ENCODE results near the gene CLTRN. TPM values are rescaled to one million over a fixed set of nuclear protein-coding genes. Genes with fewer than 3 reads are reported as not detected.

CLTRN gene
- total RNA-seq, 3 donors from 2014 or later = 0.16 TPM; not detected in 2

DNA sequence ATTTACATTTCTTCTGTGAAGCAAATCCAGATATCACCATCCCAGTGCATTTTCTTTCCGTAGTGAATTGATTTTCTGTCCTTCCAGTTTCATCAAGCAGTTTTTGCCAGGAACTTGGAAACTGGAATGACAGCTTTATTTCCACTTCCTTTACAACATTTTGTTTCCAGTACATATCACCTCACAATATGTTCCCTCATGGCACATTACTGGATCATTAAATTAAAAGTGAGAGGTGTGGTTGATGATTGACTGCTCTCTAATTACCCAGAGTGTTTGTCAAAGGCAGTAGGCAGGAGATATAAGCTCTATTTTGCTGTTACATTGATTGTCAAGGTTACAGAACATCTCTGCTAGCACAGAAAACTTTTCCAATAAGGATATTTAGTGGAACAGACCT, 41.6 kb downstream of the CLTRN start:
- no peak for ATAC-seq
- no peaks in the 10 kb centered on the region for H3K9me3 Mint-ChIP-seq
- H3K36me3 Mint-ChIP-seq (ENCODE audit: insufficient read depth) = no peaks in the 10 kb centered on the region
- no peak overlapping the region for H3K4me3 Mint-ChIP-seq
- H3K4me1 Mint-ChIP-seq (ENCODE audit: low read depth) = no peaks in the 10 kb centered on the region
- no peaks in the 10 kb centered on the region for H3K27me3 Mint-ChIP-seq (ENCODE audit: low read depth)
- DNase-seq = no peak

DNA sequence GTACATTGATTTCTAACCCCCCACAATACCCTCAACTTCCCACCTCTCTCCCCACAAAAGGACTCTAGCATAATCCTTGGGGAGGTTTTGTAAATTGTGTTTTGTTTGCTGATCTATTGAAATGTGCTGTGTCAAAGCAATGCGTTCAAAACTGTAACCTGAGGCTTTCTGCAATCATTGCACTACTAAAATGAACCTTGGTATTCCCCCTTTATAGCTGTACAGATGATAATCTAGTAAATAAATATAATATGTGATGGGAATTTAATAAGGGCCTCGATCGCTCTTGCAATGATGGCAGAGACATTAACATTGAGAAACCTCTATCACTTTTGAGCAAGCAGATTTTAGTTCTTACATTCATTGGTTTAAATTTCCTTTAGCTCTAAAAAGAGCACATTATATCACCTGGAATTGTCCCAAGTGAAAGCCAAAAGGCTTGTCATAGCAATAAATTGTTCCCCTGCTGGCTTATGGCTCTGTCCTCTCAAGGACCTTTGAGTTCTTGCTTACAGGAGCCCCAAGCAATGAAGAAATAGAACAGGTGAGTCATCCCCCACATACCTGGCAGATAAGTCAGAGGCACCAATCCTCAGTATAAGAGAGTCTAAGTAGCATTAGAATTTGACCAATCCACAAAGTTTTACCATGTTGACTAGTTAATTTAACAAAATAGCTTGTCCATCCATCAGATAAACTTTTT, 45.4 kb downstream of the CLTRN start:
- Mint-ChIP-seq H3K27me3 (ENCODE audit: low read depth) (no peaks in the 10 kb centered on the region), H3K9me3 (no peaks in the 10 kb centered on the region), H3K4me3 (no peak overlapping the region), H3K4me1 (ENCODE audit: low read depth) (no peaks in the 10 kb centered on the region), H3K36me3 (ENCODE audit: insufficient read depth) (no peaks in the 10 kb centered on the region)
- ATAC-seq (no peak), DNase-seq (no peak)

DNA sequence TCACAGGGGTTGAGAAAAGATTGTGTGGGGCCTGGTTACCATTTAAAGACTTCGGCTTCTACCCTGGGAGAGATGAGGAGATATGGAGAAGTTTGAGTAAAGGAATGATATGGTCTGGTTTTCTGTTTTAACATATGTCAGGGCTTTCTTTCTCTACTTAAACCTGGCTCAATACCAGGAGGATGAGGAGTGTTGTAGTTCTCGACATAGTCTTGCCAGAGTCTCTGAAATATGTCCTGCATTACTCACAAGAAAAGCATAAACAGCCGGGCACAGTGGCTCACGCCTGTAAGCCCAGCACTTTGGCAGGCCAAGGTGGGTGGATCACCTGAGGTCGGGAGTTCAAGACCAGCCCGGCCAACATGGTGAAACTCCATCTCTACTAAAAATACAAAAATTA, 47.5 kb downstream of the CLTRN start:
- Mint-ChIP-seq H3K4me1 (ENCODE audit: low read depth) (no peaks in the 10 kb centered on the region), H3K36me3 (ENCODE audit: insufficient read depth) (no peaks in the 10 kb centered on the region), H3K9me3 (no peaks in the 10 kb centered on the region), H3K4me3 (no peak overlapping the region), H3K27me3 (ENCODE audit: low read depth) (no peaks in the 10 kb centered on the region)
- no peak for ATAC-seq
- no peak for DNase-seq

DNA sequence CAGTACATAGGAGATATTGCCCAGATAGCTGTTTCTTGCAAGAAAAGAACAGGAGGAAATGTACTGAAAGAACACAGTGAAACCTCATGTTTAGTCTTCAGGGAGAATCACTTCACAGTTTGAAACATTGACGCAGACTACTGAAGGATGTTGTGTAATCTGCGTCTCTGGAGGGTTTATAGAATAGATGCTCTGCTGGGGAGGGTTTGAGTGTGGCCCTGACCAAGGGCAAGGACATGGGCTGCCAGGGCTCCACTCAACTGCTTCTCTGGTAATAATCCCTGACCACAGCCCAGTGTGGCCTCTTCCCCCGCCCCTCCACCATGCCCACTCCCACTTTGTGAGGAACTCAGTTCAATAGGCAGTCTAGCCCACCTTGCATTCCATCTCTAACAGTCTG, 48.1 kb downstream of the CLTRN start:
- ATAC-seq (no peak), DNase-seq (no peak)
- Mint-ChIP-seq H3K4me3 (no peak overlapping the region), H3K9me3 (no peaks in the 10 kb centered on the region), H3K4me1 (ENCODE audit: low read depth) (no peaks in the 10 kb centered on the region), H3K27me3 (ENCODE audit: low read depth) (no peaks in the 10 kb centered on the region), H3K36me3 (ENCODE audit: insufficient read depth) (no peaks in the 10 kb centered on the region)

DNA sequence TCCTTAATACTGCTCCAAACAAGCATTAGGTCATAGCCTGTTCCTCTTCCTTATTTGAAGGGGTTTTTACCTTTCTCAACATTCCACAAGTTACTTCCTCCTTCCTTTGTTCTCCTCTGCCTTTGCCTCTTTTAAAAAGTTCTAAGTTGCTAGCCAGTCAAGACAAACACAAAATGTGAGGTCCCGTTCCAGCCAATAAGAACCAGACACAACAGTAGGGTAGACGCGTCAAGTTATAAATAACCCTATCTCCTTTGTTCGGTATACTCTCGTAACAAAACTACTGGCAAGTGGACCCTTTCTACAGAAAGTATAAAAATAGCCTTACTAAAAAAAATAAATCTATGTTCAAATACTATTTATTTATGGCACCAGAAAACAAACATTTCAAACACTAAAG, 57.5 kb downstream of the CLTRN start:
- H3K9me3 Mint-ChIP-seq = no peaks in the 10 kb centered on the region
- no peaks in the 10 kb centered on the region for H3K4me1 Mint-ChIP-seq (ENCODE audit: low read depth)
- H3K36me3 Mint-ChIP-seq (ENCODE audit: insufficient read depth) = no peaks in the 10 kb centered on the region
- H3K27me3 Mint-ChIP-seq (ENCODE audit: low read depth) = peaks cover 2% of the 10 kb centered on the region
- ATAC-seq (no peak), DNase-seq (no peak)
- no peak overlapping the region for H3K4me3 Mint-ChIP-seq

DNA sequence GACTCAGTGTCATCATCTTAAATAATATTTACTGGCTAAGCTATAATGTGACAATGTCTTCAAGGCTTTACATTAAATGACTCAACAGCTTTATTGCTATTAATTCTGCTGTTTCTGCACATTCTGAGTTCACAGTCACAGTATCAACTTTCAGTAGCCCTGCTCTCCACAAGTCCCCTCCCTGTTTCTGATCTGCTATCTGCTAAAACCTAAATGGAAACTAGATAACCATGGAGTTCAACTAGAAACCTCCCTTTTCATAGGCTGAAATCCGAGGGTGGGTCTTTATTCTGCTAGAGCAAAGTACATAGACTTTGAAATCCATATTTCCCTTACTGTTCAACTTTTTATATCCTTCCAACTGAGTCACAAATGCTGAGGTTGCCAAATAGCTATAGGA, 58.5 kb downstream of the CLTRN start:
- H3K9me3 Mint-ChIP-seq = no peaks in the 10 kb centered on the region
- ATAC-seq (no peak), DNase-seq (no peak)
- no peaks in the 10 kb centered on the region for H3K36me3 Mint-ChIP-seq (ENCODE audit: insufficient read depth)
- no peak overlapping the region for H3K4me3 Mint-ChIP-seq
- H3K4me1 Mint-ChIP-seq (ENCODE audit: low read depth) = no peaks in the 10 kb centered on the region
- peaks cover 2% of the 10 kb centered on the region for H3K27me3 Mint-ChIP-seq (ENCODE audit: low read depth)

DNA sequence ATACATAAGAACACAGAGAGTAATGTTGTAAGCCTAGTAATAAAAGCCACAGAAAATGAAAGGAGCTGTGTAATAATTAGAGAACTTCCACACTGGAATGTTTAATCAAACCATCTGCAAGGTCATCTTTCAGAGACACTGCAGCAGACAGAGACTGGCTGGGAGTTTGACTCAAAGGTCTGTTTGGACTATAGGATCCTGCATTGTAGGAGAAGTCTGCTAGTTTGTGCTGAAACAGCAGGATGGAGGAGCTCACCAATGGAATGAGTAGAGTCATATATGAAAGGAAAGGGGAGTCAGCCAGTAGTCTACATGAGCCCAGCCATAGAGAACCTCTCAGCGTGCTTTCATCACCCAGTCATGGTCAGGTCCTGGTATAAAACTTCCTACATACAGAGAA, 59.4 kb downstream of the CLTRN start:
- Mint-ChIP-seq H3K4me3 (no peak overlapping the region), H3K27me3 (ENCODE audit: low read depth) (peaks cover 5% of the 10 kb centered on the region), H3K9me3 (no peaks in the 10 kb centered on the region), H3K4me1 (ENCODE audit: low read depth) (no peaks in the 10 kb centered on the region), H3K36me3 (ENCODE audit: insufficient read depth) (no peaks in the 10 kb centered on the region)
- DNase-seq (no peak), ATAC-seq (no peak)

DNA sequence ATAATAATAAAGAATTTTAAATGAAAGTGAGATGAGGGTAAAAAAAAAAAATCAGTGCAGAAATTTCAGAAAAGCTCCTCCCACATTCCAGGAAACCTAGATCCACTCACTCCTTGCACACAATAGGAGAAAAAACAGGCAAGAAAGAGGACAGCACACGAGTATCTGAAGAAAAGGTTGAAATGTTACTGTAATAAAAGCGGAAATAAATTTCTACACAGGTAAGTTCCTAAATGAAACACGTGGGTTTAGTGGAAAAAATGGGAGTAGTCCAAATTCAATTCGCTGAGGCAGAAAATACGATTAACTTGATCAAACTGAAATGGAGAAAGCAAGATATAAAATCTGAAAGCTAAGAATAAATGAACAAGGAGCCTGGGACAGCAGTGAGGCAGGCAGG, 61.8 kb downstream of the CLTRN start:
- DNase-seq (no peak), ATAC-seq (no peak)
- Mint-ChIP-seq H3K9me3 (no peaks in the 10 kb centered on the region), H3K4me1 (ENCODE audit: low read depth) (no peaks in the 10 kb centered on the region), H3K4me3 (no peak overlapping the region), H3K27me3 (ENCODE audit: low read depth) (peaks cover 5% of the 10 kb centered on the region), H3K36me3 (ENCODE audit: insufficient read depth) (no peaks in the 10 kb centered on the region)

DNA sequence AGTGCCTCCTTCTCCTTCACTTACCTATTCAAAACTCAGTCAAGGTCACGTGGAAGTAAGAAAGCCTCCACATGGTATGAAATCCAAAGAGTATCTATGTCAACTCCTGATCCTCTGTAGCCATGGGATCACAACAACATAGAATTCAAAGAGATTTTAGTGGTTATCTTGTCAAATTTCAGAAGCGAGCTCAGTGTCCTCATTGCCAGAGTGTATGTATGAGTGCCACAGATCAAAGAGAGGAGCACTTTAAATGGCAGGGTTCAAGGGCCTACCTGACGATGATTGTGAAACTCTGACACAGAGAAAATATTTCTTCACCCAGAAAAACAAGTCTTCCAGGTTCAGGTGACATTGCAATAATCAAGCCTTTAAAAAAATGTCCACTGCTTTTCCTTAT, 62.7 kb downstream of the CLTRN start:
- Mint-ChIP-seq H3K36me3 (ENCODE audit: insufficient read depth) (no peaks in the 10 kb centered on the region), H3K4me1 (ENCODE audit: low read depth) (no peaks in the 10 kb centered on the region), H3K4me3 (no peak overlapping the region), H3K27me3 (ENCODE audit: low read depth) (peaks cover 5% of the 10 kb centered on the region), H3K9me3 (no peaks in the 10 kb centered on the region)
- ATAC-seq (no peak), DNase-seq (no peak)

DNA sequence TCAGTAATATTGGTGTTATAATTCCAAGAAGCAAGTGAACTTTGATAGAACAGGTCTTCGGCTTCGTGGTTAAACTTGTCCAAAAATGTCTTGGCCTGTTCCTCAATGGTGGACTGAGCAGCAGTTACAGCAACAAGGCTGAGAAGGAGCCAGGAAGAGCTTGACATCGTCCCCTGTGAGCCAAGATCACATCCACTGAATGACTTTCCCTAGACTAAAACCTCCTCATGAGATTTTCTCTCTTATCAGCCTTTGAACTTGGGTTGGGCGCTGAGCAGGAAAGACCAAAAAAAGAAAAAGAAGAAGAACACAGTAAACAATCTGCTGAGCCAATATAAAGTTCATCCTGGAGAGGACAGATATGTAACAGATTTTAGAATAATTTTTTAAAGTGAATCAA, 63.9 kb downstream of the CLTRN start, which contains the start of gene ACE2:
TSS of gene ACE2 (minus strand) at position 216 of the 400 bp plus-strand sequence. CDS start at position 167, 49 bp downstream.
- Mint-ChIP-seq H3K27me3 (ENCODE audit: low read depth) (peaks cover 5% of the 10 kb centered on the region), H3K9me3 (no peaks in the 10 kb centered on the region), H3K4me3 (no peak within 1 kb of the TSS), H3K4me1 (ENCODE audit: low read depth) (no peaks in the 10 kb centered on the region), H3K36me3 (ENCODE audit: insufficient read depth) (no peaks in the 10 kb centered on the region)
- no peak for ATAC-seq
- no peak for DNase-seq

DNA sequence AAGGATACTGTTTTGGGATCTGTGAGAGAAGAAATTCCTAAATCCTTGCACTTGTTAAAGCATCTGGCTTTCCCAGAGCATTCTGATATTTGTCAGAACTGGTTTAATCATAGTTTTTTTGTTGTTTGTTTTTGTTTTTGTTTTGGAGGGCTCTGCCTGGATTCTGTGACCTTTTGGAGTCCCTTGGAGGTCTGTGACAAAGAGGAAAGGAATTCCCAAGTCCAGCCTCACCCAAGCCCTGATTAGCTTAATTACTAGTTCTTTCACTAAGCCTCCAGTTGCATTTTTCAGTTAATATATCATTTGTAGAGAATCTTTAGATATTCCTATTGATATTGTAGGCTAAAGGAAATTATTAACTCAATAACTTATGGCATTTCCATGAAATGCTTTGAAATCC, 64.6 kb downstream of the CLTRN start:
- ATAC-seq (no peak), DNase-seq (no peak)
- Mint-ChIP-seq H3K9me3 (no peaks in the 10 kb centered on the region), H3K4me1 (ENCODE audit: low read depth) (no peaks in the 10 kb centered on the region), H3K27me3 (ENCODE audit: low read depth) (peaks cover 5% of the 10 kb centered on the region), H3K36me3 (ENCODE audit: insufficient read depth) (no peaks in the 10 kb centered on the region), H3K4me3 (no peak overlapping the region)

DNA sequence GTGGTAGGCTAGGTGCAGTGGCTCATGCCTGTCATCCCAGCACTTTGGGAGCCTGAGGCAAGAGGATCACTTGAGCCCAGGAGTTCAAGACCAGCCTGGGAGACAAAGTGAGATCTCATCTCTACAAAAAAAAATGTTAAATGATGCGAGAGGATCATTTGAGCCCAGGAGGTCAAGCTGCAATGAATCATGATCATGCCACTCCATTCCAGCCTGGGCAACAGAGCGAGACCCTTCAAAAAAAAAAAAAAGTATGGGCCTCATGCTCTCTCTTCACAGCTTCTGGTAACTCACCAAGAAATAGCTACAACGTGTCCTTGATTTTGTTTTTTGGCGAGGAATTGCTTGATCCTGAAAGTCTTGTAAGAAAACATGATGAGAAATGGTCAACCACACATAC, 65.1 kb downstream of the CLTRN start:
- no peaks in the 10 kb centered on the region for H3K4me1 Mint-ChIP-seq (ENCODE audit: low read depth)
- no peak for ATAC-seq

DNA sequence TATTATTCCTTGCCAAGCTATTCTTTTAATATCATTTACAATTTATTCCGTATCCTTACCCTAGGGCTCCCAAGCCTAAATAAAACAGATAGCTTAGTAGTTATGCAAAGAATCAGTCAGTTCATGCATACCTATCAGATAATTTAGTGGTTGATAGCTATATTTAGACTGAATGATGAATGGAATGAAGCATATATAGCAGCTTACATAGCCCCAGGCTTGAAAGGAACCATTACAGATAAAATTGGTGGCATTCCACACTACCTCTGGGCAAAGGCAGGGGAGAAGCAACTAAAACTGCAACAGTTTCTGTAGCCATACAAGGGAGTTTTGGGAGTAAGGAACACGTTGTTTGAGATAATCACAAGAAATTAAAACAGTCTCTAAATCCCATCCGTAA, 66.6 kb downstream of the CLTRN start:
- ATAC-seq (no peak), DNase-seq (no peak)
- no peaks in the 10 kb centered on the region for H3K9me3 Mint-ChIP-seq
- peaks cover 6% of the 10 kb centered on the region for H3K27me3 Mint-ChIP-seq (ENCODE audit: low read depth)
- no peaks in the 10 kb centered on the region for H3K4me1 Mint-ChIP-seq (ENCODE audit: low read depth)
- no peak overlapping the region for H3K4me3 Mint-ChIP-seq
- H3K36me3 Mint-ChIP-seq (ENCODE audit: insufficient read depth) = no peaks in the 10 kb centered on the region

More for the DNA sequence above, 65.1 kb downstream of the CLTRN start:
- H3K27me3 Mint-ChIP-seq (ENCODE audit: low read depth) = peaks cover 5% of the 10 kb centered on the region
- H3K36me3 Mint-ChIP-seq (ENCODE audit: insufficient read depth) = no peaks in the 10 kb centered on the region
- H3K9me3 Mint-ChIP-seq = no peaks in the 10 kb centered on the region
- DNase-seq = no peak
- no peak overlapping the region for H3K4me3 Mint-ChIP-seq

DNA sequence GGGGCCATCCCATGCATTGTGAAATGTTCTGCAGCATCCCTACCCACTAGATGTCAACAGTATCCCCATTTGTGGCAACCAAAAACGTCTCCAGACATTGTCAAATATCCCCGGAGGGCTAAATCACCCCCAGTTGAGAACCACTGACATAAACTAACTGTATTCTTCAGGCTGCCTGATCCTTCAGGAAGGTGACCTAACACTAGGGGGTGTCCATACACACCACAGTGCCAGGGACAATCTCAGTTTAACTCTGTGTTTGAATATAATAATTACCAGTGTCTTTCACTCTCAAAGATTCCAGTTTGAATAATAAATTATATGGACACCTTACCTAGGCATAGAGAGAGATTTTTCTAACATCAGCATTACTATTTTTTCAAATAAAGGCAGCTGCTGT, 70.2 kb downstream of the CLTRN start:
- DNase-seq (no peak), ATAC-seq (no peak)
- Mint-ChIP-seq H3K36me3 (ENCODE audit: insufficient read depth) (no peaks in the 10 kb centered on the region), H3K4me1 (ENCODE audit: low read depth) (no peaks in the 10 kb centered on the region), H3K4me3 (no peak overlapping the region), H3K27me3 (ENCODE audit: low read depth) (peaks cover 2% of the 10 kb centered on the region), H3K9me3 (no peaks in the 10 kb centered on the region)

DNA sequence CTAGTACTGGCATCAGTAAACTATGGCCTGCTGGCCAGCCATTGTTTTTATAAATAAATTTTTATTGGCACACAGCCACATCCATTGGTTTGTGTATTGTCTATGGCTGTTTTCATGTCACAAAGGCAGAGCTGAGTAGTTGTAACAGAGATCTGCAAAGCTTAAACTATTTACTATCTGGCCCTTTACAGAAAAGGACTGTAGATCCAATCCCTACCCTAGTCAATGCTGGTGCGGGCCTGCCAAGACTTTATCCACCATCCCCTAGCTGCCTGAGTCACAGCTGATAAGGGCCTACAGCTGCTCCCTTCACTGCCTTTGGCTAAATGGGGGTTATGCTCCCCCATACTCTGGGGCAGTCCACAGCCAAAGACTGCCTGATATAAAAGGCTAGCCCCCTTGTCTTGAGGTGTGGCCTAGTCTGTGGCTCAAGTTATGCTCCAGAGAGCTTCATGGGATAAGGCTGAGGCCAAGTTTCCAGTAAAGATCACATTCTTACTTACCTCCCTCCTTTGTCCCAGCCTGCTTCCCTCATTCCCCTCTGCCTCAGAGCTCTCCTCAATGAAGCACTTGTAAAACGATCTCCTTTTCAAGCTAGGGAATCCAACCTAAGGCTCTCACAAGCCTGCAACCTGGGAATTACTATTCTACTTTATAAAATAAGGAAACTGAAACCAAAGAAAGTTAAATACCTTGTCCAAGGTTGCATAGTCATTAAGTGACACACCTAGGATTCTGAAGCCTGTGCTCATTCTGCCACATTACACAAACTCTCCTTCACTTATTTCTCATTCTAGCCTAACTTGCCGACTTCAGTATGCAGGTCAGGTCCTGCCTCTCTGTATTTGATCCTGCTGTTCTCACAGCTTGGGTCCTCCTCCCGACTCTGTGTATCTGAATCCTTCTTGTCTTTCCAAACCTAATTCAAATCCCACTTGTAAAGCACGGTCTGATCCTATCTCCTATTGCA, 84.5 kb downstream of the CLTRN start:
- Mint-ChIP-seq H3K27me3 (ENCODE audit: low read depth) (no peaks in the 10 kb centered on the region), H3K4me3 (no peak overlapping the region), H3K36me3 (ENCODE audit: insufficient read depth) (no peaks in the 10 kb centered on the region), H3K4me1 (ENCODE audit: low read depth) (no peaks in the 10 kb centered on the region), H3K9me3 (no peaks in the 10 kb centered on the region)
- ATAC-seq (no peak), DNase-seq (no peak)

Measured in activated T-cell treated with anti-CD3 and anti-CD28 coated beads, Interleukin-2, amount 50 U/mL, for 4 hours (primary cell).